ENCODE results near the gene GDF15.

Gene GDF15

DNA sequence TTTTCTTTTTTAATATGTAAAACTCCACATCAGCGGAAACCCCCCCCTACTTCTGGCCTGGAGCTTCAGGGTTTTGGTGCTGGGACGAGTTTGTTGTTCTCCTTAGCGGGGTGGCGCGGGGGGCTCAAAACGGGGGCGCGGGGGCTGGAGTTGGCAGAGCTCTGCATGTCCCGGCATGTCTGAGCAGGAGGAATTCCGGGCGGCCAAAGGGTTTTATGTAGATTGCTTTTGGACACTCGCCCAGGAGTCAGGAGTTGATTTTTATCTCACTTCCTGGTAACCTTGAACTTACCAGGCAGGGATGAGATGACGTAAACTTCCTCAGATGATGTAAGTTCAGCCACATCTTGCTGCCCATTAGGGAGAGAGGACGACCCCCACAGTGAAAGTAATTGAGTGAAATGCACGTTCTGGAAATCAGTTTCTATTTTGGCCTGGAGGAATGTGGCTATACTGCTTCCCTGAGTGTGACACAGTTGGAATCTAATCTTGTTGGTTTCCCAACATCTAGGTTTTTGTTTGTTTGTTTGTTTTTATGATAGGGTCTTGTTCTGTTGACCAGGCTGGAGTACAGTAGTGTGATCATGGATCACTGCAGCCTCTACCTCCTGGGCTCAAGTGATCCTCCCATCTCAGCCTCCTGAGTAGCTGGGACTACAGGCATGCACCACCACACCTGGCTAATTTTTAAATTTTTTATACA, 21.0 kb upstream of the GDF15 start (continued):
- TF ChIP-seq ZNF8 (CRISPR knock-in tag; IDR thresholded peaks at IDR 0.05) = 0 out of 2 replicates have a peak, but pooled peaks have one; percentile 33
- no peak for TF ChIP-seq BACH2 (CRISPR knock-in tag; IDR thresholded peaks at IDR 0.05; ENCODE audit: borderline replicate concordance)
- TF ChIP-seq ISL1 (CRISPR knock-in tag; IDR thresholded peaks at IDR 0.05) = peak; percentile 78
- TF ChIP-seq, protein P1, sequence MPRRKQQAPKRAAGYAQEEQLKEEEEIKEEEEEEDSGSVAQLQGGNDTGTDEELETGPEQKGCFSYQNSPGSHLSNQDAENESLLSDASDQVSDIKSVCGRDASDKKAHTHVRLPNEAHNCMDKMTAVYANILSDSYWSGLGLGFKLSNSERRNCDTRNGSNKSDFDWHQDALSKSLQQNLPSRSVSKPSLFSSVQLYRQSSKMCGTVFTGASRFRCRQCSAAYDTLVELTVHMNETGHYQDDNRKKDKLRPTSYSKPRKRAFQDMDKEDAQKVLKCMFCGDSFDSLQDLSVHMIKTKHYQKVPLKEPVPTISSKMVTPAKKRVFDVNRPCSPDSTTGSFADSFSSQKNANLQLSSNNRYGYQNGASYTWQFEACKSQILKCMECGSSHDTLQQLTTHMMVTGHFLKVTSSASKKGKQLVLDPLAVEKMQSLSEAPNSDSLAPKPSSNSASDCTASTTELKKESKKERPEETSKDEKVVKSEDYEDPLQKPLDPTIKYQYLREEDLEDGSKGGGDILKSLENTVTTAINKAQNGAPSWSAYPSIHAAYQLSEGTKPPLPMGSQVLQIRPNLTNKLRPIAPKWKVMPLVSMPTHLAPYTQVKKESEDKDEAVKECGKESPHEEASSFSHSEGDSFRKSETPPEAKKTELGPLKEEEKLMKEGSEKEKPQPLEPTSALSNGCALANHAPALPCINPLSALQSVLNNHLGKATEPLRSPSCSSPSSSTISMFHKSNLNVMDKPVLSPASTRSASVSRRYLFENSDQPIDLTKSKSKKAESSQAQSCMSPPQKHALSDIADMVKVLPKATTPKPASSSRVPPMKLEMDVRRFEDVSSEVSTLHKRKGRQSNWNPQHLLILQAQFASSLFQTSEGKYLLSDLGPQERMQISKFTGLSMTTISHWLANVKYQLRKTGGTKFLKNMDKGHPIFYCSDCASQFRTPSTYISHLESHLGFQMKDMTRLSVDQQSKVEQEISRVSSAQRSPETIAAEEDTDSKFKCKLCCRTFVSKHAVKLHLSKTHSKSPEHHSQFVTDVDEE (CRISPR knock-in tag; IDR thresholded peaks at IDR 0.05) = peak; percentile 93
- TF ChIP-seq, protein P2, sequence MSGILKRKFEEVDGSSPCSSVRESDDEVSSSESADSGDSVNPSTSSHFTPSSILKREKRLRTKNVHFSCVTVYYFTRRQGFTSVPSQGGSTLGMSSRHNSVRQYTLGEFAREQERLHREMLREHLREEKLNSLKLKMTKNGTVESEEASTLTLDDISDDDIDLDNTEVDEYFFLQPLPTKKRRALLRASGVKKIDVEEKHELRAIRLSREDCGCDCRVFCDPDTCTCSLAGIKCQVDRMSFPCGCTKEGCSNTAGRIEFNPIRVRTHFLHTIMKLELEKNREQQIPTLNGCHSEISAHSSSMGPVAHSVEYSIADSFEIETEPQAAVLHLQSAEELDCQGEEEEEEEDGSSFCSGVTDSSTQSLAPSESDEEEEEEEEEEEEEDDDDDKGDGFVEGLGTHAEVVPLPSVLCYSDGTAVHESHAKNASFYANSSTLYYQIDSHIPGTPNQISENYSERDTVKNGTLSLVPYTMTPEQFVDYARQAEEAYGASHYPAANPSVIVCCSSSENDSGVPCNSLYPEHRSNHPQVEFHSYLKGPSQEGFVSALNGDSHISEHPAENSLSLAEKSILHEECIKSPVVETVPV (CRISPR knock-in tag; IDR thresholded peaks at IDR 0.05) = no peak
- TF ChIP-seq TCF4 (CRISPR knock-in tag; IDR thresholded peaks at IDR 0.05; ENCODE audit: borderline replicate concordance) = peak; percentile 66; the same call in 1 of the 2 replicates
- peak; percentile 49; the same call in 1 of the 2 replicates for TF ChIP-seq PPARA (CRISPR knock-in tag; IDR thresholded peaks at IDR 0.05; ENCODE audit: borderline replicate concordance)
- TF ChIP-seq, protein P3, sequence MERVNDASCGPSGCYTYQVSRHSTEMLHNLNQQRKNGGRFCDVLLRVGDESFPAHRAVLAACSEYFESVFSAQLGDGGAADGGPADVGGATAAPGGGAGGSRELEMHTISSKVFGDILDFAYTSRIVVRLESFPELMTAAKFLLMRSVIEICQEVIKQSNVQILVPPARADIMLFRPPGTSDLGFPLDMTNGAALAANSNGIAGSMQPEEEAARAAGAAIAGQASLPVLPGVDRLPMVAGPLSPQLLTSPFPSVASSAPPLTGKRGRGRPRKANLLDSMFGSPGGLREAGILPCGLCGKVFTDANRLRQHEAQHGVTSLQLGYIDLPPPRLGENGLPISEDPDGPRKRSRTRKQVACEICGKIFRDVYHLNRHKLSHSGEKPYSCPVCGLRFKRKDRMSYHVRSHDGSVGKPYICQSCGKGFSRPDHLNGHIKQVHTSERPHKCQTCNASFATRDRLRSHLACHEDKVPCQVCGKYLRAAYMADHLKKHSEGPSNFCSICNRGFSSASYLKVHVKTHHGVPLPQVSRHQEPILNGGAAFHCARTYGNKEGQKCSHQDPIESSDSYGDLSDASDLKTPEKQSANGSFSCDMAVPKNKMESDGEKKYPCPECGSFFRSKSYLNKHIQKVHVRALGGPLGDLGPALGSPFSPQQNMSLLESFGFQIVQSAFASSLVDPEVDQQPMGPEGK (CRISPR knock-in tag; IDR thresholded peaks at IDR 0.05; ENCODE audit: borderline replicate concordance) = peak; percentile 56
- TF ChIP-seq ZC3H10 (CRISPR knock-in tag; IDR thresholded peaks at IDR 0.05) = peak; percentile 13; the same call in 1 of the 2 replicates

DNA sequence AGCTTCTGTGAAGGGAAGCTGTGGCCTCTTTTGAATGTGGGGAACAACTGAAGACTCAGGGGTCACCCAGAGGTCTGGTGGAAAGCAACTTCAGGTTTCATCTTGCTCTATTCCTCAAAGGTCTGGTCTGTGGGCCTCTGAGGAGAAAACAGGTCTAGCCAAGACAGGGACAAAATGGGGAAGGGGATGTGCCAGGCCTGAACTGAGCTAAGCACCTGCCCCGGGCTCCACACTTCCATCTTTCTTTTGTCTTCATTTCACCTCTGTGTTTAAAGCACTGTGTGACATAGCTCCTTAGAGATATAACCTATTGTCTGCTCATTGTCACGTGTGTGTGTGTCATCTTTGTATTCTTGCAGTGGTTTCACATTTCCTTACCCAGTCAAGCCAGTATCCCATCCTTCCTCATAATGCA, 19.9 kb upstream of the GDF15 start:
- no peak for ATAC-seq
- TF ChIP-seq TCF4 (CRISPR knock-in tag; IDR thresholded peaks at IDR 0.05; ENCODE audit: borderline replicate concordance) (no peak), RARB (CRISPR knock-in tag; IDR thresholded peaks at IDR 0.05) (no peak), GLIS3 (CRISPR knock-in tag; IDR thresholded peaks at IDR 0.05) (no peak), ISL1 (CRISPR knock-in tag; IDR thresholded peaks at IDR 0.05) (no peak), TOX (CRISPR knock-in tag; IDR thresholded peaks at IDR 0.05; ENCODE audit: borderline replicate concordance) (no peak), BACH2 (CRISPR knock-in tag; IDR thresholded peaks at IDR 0.05; ENCODE audit: borderline replicate concordance) (no peak), ESRRG (CRISPR knock-in tag; IDR thresholded peaks at IDR 0.05) (no peak), SNAI2 (CRISPR knock-in tag; IDR thresholded peaks at IDR 0.05) (no peak), ZNF8 (CRISPR knock-in tag; IDR thresholded peaks at IDR 0.05) (no peak), CSDC2 (CRISPR knock-in tag; IDR thresholded peaks at IDR 0.05) (no peak), PPARA (CRISPR knock-in tag; IDR thresholded peaks at IDR 0.05; ENCODE audit: borderline replicate concordance) (no peak), OSR1 (CRISPR knock-in tag; IDR thresholded peaks at IDR 0.05) (no peak), ZC3H10 (CRISPR knock-in tag; IDR thresholded peaks at IDR 0.05) (no peak), ZNF565 (CRISPR knock-in tag; conservative IDR thresholded peaks at IDR 0.05; ENCODE audit: low read depth) (no peak), ZFP30 (CRISPR knock-in tag; IDR thresholded peaks at IDR 0.05) (no peak)
- TF ChIP-seq, protein P1 (CRISPR knock-in tag; IDR thresholded peaks at IDR 0.05) = no peak
- TF ChIP-seq, protein P3 (CRISPR knock-in tag; IDR thresholded peaks at IDR 0.05; ENCODE audit: borderline replicate concordance) = no peak
- TF ChIP-seq, protein P4, sequence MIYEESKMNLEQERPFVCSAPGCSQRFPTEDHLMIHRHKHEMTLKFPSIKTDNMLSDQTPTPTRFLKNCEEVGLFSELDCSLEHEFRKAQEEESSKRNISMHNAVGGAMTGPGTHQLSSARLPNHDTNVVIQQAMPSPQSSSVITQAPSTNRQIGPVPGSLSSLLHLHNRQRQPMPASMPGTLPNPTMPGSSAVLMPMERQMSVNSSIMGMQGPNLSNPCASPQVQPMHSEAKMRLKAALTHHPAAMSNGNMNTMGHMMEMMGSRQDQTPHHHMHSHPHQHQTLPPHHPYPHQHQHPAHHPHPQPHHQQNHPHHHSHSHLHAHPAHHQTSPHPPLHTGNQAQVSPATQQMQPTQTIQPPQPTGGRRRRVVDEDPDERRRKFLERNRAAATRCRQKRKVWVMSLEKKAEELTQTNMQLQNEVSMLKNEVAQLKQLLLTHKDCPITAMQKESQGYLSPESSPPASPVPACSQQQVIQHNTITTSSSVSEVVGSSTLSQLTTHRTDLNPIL (CRISPR knock-in tag; IDR thresholded peaks at IDR 0.05; ENCODE audit: low read depth) = no peak

Measured in SK-N-SH treated with all-trans-retinoic acid at 6 μM for 48 hours (cell line).